ENCODE measurements around the gene OXA1L.
"Not testable (repeated sequence)": the region's sequence is repeated elsewhere in the genome, so short reads cannot be mapped to it uniquely, and the experiment has no call there.

The OXA1L gene

DNA sequence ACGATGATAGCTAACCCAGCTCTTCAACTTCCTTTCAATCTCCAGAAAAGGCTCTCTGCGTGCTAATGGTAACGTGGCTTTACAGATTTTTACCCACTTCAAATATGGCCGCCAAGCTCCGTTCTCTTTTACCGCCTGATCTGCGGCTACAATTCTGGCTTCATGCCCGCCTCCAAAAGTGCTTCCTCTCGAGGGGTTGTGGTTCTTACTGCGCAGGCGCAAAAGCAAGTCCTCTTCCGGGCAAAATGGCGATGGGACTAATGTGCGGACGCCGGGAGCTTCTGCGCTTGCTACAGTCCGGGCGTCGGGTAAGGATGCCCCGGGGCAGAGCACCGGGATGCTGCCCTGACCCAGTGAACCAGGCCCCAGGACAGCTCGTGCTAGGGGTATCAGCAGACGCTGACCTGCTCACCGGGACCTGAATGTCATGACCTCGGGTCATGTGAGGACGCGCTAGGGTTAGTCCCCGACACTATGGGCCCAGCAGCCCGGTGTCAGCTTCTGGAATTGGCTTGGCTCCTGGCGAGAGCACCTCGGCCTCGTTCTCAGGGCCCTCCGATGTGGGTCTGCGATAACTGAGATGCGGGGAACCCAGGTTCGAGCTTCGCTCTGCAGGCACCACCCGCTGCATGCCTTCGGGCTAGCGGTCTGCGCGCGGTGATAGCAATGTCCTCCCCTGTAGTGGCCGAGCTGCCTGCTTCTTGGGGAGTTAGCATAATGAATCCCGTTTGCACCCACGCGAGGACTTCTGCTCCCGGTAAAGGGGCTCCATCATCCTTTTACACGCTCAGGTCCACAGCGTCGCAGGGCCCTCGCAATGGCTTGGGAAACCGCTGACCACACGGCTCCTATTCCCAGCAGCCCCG, at the start of gene OXA1L:
TSS of gene OXA1L (plus strand) at position 232 of the 866 bp plus-strand sequence. CDS start at position 246, 14 bp downstream.
- peak; percentile 100 for DNase-seq

DNA sequence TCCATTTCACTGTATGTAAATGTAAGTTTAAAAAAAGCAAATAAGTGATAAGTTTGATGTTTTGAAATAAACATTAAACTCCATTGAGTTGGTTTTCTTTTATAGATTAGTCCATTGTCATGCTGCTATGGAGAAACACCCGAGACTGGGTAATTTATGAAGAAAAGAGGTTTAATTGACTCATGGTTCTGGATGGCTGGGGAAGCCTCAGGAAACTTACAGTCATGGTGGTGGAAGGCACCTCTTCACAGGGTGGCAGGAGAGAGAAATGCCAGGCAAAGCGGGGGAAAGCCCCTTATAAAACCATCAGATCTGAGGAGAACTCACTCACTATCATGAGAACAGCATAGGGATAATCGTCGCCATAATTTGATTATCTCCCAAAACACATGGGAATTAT, 48.4 kb upstream of the OXA1L start:
- DNase-seq = no peak

DNA sequence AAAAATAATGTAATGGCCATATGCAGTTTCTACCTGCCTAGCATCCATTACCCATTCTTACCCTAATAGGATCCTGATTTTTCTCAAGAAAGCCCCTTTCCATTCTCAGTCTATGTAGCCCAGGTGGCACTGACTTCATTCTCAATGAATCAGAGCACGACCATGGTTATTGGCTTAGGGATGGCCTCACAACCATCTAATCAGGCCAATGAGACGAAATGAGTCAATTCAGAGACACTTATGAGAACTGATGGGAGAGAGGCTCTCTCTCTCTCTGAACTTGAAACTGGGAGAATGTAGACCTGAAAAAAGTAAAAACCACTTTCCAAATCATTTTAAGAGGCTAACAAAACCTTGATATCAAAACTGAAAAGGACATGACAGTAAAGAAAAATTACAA, 45.3 kb upstream of the OXA1L start:
- no peak for DNase-seq

GRCh38 chr14:22723815-22724214, 42.7 kb upstream of the OXA1L start:
- DNase-seq = no peak

- DNase-seq = not testable (repeated sequence)
Measured at GRCh38 chr14:22724847-22725246, 41.6 kb upstream of the OXA1L start.

DNA sequence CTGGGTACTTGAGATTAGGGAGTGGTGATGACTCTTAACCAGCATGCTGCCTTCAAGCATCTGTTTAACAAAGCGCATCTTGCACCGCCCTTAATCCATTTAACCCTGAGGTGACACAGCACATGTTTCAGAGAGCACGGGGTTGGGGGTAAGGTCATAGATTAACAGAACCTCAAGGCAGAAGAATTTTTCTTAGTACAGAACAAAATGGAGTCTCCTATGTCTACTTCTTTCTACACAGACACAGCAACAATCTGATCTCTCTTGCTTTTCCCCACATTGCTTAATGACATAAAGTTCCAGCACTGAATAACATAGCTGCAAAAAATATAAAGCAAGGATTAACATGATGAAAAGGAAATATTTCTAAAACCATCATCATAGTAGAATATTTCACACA, 41.1 kb upstream of the OXA1L start:
- DNase-seq = not testable (repeated sequence)

GRCh38 chr14:22726012-22726411, 40.5 kb upstream of the OXA1L start:
- DNase-seq = no peak

- DNase-seq = not testable (repeated sequence)
Measured at GRCh38 chr14:22732062-22732461, 34.4 kb upstream of the OXA1L start.

- no peak for DNase-seq
Measured at GRCh38 chr14:22733829-22734228, 32.7 kb upstream of the OXA1L start.

- DNase-seq = no peak
Measured at GRCh38 chr14:22735096-22735495, 31.4 kb upstream of the OXA1L start.

DNA sequence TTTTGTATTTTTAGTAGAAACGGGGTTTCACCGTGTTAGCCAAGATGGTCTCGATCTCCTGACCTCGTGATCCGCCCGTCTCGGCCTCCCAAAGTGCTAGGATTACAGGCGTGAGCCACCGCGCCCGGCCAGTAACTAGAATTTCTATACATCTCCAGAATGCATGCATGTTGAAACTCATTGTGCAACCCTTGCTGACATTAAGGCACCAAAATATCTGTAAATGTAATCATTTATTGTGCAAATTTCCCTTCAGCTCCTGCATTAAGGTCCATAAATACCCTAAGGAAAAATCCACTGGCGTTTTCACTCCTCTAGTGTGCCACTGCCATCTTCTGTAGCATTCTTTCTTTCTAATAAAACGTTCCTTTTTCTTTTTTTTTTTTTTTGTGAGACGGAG, 30.1 kb upstream of the OXA1L start:
- not testable (repeated sequence) for DNase-seq

GRCh38 chr14:22737052-22737451, 29.4 kb upstream of the OXA1L start:
- no peak for DNase-seq

GRCh38 chr14:22739423-22739822, 27.1 kb upstream of the OXA1L start:
- no peak for DNase-seq

DNA sequence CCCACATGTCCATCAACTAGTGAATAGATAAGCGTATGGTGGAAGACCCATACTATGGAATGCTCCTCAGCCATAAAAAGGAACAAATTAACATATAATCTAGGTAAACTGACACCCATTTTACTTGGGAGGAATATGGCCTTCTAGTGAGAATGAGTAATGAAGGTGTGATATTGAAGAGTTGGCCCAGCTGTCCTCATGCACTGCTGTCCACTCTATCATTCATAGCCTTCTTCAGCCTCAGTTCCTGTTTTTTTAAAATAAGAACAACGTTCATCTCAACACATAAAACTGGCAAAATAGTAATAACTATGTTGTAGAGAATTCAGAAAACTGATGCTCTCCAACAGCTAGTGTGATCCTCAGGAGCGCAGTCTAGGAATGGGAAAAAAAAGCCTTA, 26.5 kb upstream of the OXA1L start:
- DNase-seq = no peak

- no peak for DNase-seq
Measured at GRCh38 chr14:22747769-22748168, 18.7 kb upstream of the OXA1L start.

DNA sequence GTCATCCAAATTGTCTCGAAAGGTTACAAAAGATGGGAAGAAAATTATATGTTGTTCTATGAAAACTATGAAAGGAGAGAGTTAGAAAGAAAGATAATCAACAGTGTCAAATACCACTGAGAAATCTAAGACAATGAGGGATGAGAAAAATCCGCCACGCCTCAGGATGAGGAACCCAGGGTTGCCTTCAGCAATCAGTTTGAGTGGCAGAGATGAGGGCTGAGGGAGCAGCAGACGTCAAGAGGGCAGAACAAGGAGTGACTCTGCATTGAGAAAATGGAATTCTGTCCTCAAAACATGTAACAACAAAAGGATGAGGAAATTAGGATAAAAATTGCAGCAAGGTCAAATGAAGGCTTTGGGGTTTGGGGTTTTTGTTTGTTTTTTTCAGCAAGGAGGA, 18.3 kb upstream of the OXA1L start:
- no peak for DNase-seq

GRCh38 chr14:22748631-22749068, 17.8 kb upstream of the OXA1L start:
- DNase-seq = no peak

DNA sequence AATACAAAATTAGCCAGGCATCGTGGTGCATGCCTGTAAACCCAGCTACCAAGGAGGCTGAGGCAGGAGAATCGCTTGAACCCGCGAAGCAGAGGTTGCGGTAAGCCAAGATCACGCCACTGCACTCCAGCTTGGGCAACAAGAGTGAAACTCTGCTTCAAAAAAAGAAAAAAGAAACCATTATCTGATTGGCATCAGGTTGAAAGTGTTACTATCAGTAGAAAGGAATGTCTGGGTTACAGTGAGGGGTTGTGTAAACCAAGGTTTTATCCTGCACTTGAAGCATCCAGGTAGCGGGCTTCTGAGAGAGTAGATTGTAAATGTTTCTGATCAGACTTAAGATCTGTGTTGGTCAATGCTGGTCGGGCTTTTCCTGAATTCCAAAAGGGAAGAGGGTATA, 14.1 kb upstream of the OXA1L start:
- DNase-seq = no peak

- no peak for DNase-seq
Measured at GRCh38 chr14:22753586-22753985, 12.9 kb upstream of the OXA1L start.

GRCh38 chr14:22757972-22758650, 8.4 kb upstream of the OXA1L start:
- not testable (repeated sequence) for DNase-seq

DNA sequence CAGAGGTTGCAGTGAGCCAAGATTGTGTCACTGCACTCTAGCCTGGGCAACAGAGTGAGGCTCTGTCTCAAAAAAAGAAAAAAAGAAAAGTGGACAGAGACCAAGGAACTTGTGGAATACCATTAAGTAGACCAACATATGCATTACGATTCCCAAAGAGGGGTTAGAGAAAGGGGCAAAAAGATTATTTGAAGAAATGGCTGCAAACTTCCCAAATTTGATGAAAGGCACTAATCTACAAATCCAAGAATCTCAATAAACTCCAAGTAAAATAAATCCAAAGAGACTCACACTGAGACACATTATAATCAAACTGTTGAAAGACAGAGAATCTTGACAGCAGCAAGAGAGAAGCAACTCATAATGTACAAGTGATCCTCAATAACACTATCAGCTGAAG, 4.8 kb upstream of the OXA1L start:
- DNase-seq = no peak

DNA sequence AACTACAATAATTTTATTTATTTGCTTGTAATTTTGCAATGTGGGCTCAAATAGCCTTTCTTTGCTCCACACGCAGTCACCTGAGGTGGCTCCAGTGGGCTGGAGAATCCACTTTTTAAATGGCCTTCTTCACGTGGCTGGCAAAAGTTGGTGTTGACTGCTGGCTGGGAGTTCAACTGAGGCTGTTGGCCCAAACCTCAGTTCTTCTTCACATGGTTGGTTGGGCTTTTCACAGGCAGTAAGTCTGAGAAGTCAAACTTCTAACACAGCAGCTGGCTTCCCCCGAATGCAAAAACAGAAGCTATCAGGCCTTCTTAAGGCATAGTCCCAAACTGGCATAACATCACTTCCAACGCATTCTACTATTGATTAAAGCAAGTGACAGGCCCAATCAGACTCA, 2.1 kb upstream of the OXA1L start:
- no peak for DNase-seq

DNA sequence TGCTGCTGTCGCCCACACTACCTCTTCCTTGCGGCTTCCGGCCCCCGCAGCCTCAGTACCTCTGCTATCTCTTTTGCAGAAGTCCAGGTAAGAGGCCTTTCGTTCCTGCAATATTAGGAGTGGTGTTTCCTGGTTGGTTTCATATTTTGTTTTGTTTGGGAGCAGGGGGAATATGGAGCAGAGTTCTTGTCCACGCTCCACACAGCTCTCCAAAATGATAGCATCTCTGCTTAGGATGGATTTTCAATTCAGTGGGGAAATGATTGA, 768 bp downstream of the OXA1L start:
- no peak for DNase-seq

DNA sequence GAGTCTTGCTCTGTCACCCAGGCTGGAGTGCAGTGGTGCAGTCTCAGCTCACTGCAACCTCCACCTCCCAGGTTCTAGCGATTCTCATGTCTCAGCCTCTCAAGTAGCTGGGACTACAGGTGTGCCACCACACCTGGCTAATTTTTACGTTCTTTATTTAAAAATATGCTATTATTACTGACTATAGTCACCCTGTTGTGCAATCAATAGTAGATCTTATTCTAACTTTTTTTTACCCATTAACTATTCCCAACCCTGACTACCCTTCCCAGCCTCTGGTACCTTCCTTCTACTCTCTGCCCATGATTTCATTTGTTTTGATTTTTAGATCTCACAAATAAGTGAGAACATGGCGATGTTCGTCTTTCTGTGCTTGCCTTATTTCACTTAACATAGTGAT, 2.5 kb downstream of the OXA1L start:
- DNase-seq = no peak

DNA sequence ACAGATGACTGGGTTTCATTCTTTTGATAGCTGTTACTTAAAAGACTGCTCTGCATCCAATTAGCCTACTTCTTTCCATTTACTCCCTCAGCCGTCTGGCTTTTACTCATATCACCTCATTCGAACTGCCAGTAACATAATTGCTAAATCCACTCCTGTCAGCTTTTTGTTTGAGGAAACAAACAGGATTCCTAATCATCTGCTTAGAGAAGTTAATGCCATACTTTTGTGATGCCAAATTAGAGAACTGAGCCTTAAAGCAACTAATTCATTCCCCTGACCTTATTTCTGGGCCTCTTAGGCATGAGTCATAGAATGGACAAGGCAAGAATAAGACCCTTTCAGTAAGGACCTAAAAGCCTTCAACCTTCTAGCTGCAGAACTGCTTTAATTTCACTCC, 2.9 kb downstream of the OXA1L start:
- DNase-seq = no peak

All from NCI-H2171 treated with DMSO at 0.1 percent for 48 hours (cell line).